Suprapubic skin (tissue), 4 donors: ENCODE results near the gene FRYL. TPM values are rescaled to one million over a fixed set of nuclear protein-coding genes. Genes with fewer than 3 reads are reported as not detected.
"Not testable (repeated sequence)": the region's sequence is repeated elsewhere in the genome, so short reads cannot be mapped to it uniquely, and the experiment has no call there.

Source experiments
- DNase-seq, 2 donors: peaks; one replicate each; pipeline ENCODE4 v3.0.0-alpha.2; 2019; ENCODE audit warnings: low spot score in 2 of 2
- H3K27ac ChIP-seq: fragments of 200-600 bp; sonication (generic); one replicate; pipeline ENCODE4 v1.5.1; 2019
- H3K27me3 ChIP-seq: fragments of 200-600 bp; sonication (generic); one replicate; pipeline ENCODE4 v1.5.1; 2019
- H3K36me3 ChIP-seq: fragments of 200-600 bp; sonication (generic); one replicate; pipeline ENCODE4 v1.5.1; 2019
- H3K4me1 ChIP-seq: fragments of 200-600 bp; sonication (generic); one replicate; pipeline ENCODE4 v1.5.1; 2019
- H3K4me3 ChIP-seq: fragments of 200-600 bp; sonication (generic); one replicate; pipeline ENCODE4 v1.5.1; 2019; ENCODE audit warnings: mild to moderate bottlenecking
- H3K9me3 ChIP-seq: fragments of 200-600 bp; sonication (generic); one replicate; pipeline ENCODE4 v1.5.1; 2019
- EP300 ChIP-seq: sonication (generic); formaldehyde crosslinking; IDR thresholded peaks from one replicate; pipeline ENCODE4 v1.6.1; 2017; ENCODE audit warnings: antibody characterized with exemption
- POLR2A ChIP-seq, 2 donors: fragments of 450-650 bp; IDR thresholded peaks; one replicate each; pipeline ENCODE4 v1.6.1; 2017; ENCODE audit warnings: antibody characterized with exemption in 2 of 2, mild to moderate bottlenecking in 2 of 2, moderate library complexity in 2 of 2
- POLR2AphosphoS5 ChIP-seq, 3 donors: sonication (generic); formaldehyde crosslinking; IDR thresholded peaks; one replicate each; pipeline ENCODE4 v1.6.1; 2017; ENCODE audit warnings: antibody characterized with exemption in 3 of 3
- WGBS: methylation state at CpG from one replicate; pipeline ENCODE4 v1.1.5; 2018; 5-methylcytosine and 5-hydroxymethylcytosine counted together
- total RNA-seq, 4 donors: library from RNA; depleted of rRNA; stranded (reverse); fragments of >200 nt; gene quantifications; one replicate each; pipeline ENCODE4 v1.1.0, GENCODE V29; 2016
- TF ChIP-seq, protein P1 (sequence below), 2 donors: fragments of 200-600 bp in 1 of 2; fragments of 450-650 bp in 1 of 2; sonication (generic) in 1 of 2; IDR thresholded peaks; one replicate each; pipeline ENCODE4 v1.5.1; 2016 to 2019; ENCODE audit warnings: antibody characterized with exemption in 2 of 2, mild to moderate bottlenecking in 1 of 2, moderate library complexity in 1 of 2

FRYL gene
- total RNA-seq, 4 donors from 2014 or later: 48.4 to 168 (median 73.5) TPM

DNA sequence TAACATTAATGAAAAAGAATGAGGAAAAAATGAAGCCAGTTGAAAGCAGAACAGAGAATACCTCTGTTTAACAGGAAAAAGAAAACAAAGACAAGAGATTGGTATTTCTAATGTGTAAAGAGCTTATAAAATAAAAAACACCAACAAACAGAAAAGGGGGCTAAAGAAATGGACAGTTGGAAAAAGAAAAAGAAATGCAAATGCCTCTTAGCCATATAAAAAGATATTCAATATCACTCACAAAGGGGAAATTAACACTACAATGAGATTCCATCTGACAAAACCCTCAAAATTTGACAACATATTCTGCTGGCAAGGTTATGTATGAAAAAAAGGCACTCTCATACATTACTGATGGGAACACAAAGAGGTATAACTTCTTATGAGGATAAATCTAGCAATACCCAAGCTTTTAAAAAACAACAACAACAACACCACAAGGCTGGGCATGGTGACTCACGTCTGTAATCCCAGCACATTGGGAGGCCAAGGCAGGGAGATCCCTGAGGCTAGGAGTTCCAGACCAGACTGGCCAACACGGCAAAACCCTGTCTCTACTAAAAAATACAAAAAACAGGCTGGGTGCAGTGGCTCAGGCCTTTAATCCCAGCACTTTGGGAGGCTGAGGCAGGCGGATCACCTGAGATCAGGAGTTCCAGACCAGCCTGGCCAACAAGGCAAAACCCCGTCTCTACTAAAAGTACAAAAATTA lies 75.8 kb downstream of the FRYL start:
- no peaks in the 10 kb centered on the region for H3K27me3 ChIP-seq
- no peak for DNase-seq
- H3K4me3 ChIP-seq: no peak overlapping the region
- peaks cover 5% of the 10 kb centered on the region for H3K4me1 ChIP-seq
- peaks cover 10% of the 10 kb centered on the region for H3K36me3 ChIP-seq
- TF ChIP-seq POLR2AphosphoS5 (IDR thresholded peaks at IDR 0.05) (no peak), EP300 (no peak), POLR2A (IDR thresholded peaks at IDR 0.05) (no peak)
- TF ChIP-seq, protein P1, sequence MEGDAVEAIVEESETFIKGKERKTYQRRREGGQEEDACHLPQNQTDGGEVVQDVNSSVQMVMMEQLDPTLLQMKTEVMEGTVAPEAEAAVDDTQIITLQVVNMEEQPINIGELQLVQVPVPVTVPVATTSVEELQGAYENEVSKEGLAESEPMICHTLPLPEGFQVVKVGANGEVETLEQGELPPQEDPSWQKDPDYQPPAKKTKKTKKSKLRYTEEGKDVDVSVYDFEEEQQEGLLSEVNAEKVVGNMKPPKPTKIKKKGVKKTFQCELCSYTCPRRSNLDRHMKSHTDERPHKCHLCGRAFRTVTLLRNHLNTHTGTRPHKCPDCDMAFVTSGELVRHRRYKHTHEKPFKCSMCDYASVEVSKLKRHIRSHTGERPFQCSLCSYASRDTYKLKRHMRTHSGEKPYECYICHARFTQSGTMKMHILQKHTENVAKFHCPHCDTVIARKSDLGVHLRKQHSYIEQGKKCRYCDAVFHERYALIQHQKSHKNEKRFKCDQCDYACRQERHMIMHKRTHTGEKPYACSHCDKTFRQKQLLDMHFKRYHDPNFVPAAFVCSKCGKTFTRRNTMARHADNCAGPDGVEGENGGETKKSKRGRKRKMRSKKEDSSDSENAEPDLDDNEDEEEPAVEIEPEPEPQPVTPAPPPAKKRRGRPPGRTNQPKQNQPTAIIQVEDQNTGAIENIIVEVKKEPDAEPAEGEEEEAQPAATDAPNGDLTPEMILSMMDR (IDR thresholded peaks at IDR 0.05): no peak
- no peaks in the 10 kb centered on the region for H3K9me3 ChIP-seq
- H3K27ac ChIP-seq: no peak overlapping the region
- 83% methylated on average over 4 of the region's 4 CpGs for WGBS

DNA sequence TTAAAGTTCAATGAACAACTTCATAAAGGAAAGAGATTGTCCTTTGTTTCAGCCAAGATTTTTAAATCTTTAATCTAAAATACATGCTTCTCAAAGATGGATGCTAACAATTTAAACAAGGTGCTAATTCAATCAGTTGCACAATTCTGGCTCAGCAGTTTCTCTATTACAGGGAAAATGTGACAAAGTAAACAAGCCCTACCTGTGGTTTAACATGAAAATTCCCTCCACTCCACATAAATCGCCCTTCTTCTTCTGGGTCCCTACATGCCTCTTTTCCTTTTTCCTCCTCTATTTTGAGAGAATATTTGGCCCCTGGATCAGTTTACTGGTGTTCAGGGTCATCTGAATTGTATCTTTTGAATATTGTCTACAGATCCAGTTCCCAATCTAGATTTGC lies 80.6 kb downstream of the FRYL start:
- TF ChIP-seq EP300: no peak
- TF ChIP-seq POLR2A (IDR thresholded peaks at IDR 0.05): no peak
- TF ChIP-seq, protein P1 (IDR thresholded peaks at IDR 0.05): no peak
- no peak for TF ChIP-seq POLR2AphosphoS5 (IDR thresholded peaks at IDR 0.05)
- no peaks in the 10 kb centered on the region for H3K36me3 ChIP-seq
- DNase-seq: no peak
- no peaks in the 10 kb centered on the region for H3K27me3 ChIP-seq
- no peak overlapping the region for H3K4me3 ChIP-seq
- no peak overlapping the region for H3K27ac ChIP-seq
- H3K9me3 ChIP-seq: no peaks in the 10 kb centered on the region
- 61% methylated on average over 1 of the region's 1 CpG for WGBS
- H3K4me1 ChIP-seq: peaks cover 18% of the 10 kb centered on the region

DNA sequence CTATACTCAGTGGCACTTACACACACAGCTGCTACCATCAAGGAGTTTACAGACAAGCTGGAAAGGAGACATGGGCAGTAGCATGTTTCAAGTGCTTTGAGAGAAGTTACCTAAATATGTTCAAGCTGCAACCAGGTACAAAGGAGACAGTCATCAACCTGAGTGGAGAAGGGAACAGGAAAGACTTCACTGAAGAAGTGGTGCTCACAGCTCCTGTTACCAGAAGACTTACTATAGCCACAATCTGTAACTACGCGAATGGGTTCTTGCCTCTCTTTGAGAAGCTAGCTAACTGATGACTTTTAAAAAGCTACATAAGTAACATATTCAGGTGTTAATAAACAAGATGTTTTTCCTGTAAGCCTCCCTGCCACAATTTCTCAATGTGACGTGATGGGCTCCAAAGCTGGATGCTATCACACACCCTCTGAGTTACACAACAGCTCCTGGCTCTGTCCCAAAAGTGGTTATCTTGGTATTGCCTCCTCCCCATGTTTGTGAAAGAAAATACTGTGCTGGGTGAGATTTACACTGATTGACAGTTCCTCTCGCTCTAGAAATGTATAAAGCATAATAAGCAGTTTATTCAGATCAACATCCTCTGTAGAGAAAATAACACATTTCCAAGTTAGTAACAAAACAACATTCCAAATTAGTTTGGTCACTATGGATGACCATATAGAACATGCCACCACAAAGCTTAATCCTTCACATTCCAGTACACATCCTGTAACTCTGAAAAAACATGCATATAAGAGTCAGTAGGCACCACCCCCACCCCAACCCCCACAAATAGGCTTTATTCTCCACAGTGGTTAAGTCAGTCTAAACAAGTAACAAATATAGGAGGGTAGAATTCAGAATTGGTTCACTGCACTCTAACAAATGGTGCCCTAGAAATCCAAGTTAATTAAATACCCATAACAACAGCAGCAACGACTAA lies 81.8 kb downstream of the FRYL start:
- peak in 1 of 2 donors; percentile 74 for DNase-seq
- no peak for TF ChIP-seq POLR2AphosphoS5 (IDR thresholded peaks at IDR 0.05)
- no peak for TF ChIP-seq EP300
- TF ChIP-seq, protein P1 (IDR thresholded peaks at IDR 0.05): no peak
- TF ChIP-seq POLR2A (IDR thresholded peaks at IDR 0.05): no peak
- no peaks in the 10 kb centered on the region for H3K36me3 ChIP-seq
- no peaks in the 10 kb centered on the region for H3K9me3 ChIP-seq
- 57% methylated on average over 5 of the region's 5 CpGs for WGBS
- H3K27ac ChIP-seq: no peak overlapping the region
- H3K27me3 ChIP-seq: no peaks in the 10 kb centered on the region
- no peak overlapping the region for H3K4me3 ChIP-seq
- peaks cover 21% of the 10 kb centered on the region for H3K4me1 ChIP-seq

DNA sequence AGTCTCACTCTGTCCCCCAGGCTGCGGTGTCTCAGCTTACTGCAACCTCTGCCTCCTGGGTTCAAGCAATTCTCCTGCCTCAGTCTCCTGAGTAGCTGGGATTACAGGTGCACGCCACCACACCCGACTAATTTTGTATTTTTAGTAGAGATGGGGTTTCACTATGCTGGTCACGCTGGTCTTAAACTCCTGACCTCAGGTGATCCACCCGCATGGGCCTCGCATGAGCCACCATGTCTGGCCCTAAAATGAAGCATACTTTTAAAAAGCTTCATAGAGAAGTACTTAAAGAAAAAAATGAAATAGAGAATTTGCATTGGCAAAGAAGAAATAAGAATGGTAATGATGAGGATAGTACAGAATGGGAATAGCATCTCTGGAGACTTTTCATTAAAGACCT lies 82.6 kb downstream of the FRYL start:
- peaks cover 21% of the 10 kb centered on the region for H3K4me1 ChIP-seq
- 97% methylated on average over 6 of the region's 6 CpGs for WGBS
- H3K27me3 ChIP-seq, H3K27ac ChIP-seq, H3K36me3 ChIP-seq, DNase-seq, H3K9me3 ChIP-seq, H3K4me3 ChIP-seq: not testable (repeated sequence)

DNA sequence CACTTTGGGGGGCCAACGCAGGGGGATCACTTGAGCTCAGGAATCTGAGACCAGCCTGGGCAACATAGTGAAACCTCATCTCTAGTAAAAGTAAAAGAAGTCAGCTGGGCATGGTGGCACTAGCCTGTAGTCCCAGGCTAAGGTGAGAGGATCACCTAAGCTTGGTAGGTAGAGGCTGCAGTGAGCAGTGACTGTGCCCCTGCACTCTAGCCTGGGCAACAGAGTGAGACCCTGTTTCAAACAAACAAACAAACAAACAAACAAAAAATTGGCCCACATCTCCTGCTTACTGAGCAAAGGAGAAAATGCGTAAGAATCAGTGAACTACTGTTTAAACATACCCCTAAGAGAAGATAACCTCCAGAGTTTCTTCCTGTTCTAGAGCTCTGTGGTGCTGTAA lies 85.3 kb downstream of the FRYL start:
- WGBS: 84% methylated on average over 2 of the region's 2 CpGs
- H3K9me3 ChIP-seq: no peaks in the 10 kb centered on the region
- TF ChIP-seq POLR2A (IDR thresholded peaks at IDR 0.05): no peak
- no peak for TF ChIP-seq EP300
- TF ChIP-seq POLR2AphosphoS5 (IDR thresholded peaks at IDR 0.05): no peak
- TF ChIP-seq, protein P1 (IDR thresholded peaks at IDR 0.05): no peak
- H3K4me3 ChIP-seq: no peak overlapping the region
- no peaks in the 10 kb centered on the region for H3K36me3 ChIP-seq
- no peak overlapping the region for H3K27ac ChIP-seq
- DNase-seq: no peak
- no peaks in the 10 kb centered on the region for H3K27me3 ChIP-seq
- peaks cover 21% of the 10 kb centered on the region for H3K4me1 ChIP-seq
